KOPT-K1 (cell line): ENCODE data around the gene RPL13.
A peak's percentile ranks its signal among the peaks of the same experiment; 100 is the strongest.

Experiments used
- H3K27ac ChIP-seq: fragments of 200-600 bp; sonication (generic); 2 replicates; pipeline ENCODE4 v1.5.1; 2016; ENCODE audit warnings: antibody characterized with exemption, mild to moderate bottlenecking, low read depth, low read length; ENCODE audit not compliant: poor library complexity, severe bottlenecking
- H3K36me3 ChIP-seq: fragments of 200-600 bp; sonication (generic); 2 replicates; pipeline ENCODE4 v1.5.1; 2017; ENCODE audit warnings: antibody characterized with exemption, mild to moderate bottlenecking, low read length, moderate library complexity; ENCODE audit not compliant: insufficient read depth
- H3K9me3 ChIP-seq: fragments of 200-600 bp; sonication (generic); 2 replicates; pipeline ENCODE4 v1.5.1; 2017; ENCODE audit warnings: antibody characterized with exemption, low read length, mild to moderate bottlenecking; ENCODE audit not compliant: insufficient read depth, poor library complexity, severe bottlenecking

RPL13 gene

DNA sequence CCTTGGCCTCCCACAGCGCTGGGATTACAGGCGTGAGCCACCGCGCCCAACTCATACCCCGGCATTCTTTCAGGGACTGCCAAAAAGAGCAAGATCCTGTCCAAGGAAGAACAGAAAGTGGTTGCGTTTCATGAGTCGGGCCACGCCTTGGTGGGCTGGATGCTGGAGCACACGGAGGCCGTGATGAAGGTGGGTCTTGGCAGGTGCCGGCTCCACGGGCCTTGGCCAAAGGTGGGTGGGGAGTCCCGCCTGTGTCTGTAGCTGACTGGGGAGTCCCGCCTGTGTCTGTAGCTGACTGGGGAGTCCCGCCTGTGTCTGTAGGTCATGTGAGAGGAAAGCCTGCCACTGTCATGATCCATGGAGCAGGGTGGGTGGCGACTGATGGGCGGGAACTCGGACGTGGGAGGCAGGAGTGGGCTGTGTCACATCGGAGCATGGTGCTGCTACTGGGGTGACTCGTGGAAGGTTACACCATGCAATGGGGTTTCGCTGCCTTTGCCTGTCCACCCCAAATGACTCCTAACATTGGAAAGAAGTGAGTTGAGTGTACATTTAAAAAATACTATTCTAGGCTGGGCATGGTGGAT is 10.0 kb upstream of the RPL13 start:
- H3K9me3 ChIP-seq: no peaks in the 10 kb centered on the region
- peaks cover 89% of the 10 kb centered on the region for H3K36me3 ChIP-seq
- H3K27ac ChIP-seq: no peak overlapping the region

DNA sequence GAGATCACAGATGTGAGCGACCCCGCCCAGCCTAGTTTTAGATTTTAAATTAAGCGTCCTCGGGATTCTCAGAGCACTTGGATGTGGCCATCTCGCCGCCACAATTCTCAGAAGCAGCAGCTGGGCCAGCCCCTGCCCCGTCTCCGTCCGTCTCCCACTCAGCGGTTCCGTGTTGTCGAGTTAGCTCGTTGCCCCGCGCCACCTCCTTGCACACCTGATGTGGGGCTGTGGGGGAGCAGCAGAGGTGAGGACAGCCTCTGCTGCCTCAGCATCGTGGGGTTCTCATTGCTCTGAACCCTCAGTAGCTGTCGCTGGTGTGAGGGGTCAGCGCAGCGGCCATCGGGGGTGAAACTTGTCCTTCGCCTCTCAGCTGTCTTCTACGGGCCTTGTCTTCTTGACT is 8.2 kb upstream of the RPL13 start:
- peaks cover 92% of the 10 kb centered on the region for H3K36me3 ChIP-seq
- H3K27ac ChIP-seq: no peak overlapping the region

DNA sequence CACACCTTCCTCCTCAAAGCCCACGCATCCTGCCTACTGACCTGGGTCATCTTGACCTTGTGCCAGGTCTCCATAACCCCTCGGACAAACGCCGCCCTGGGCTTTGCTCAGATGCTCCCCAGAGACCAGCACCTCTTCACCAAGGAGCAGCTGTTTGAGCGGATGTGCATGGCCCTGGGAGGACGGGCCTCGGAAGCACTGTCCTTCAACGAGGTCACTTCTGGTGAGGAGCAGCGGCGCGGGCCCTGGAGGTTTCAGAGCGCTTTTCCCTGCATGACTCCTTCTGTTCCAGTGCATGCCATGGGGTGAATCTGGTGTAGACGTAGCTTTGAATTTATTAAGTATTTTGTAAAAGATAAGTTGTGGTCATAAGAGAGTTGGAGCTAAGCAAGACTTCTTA is 7.6 kb upstream of the RPL13 start:
- H3K36me3 ChIP-seq: peaks cover 91% of the 10 kb centered on the region
- no peaks in the 10 kb centered on the region for H3K9me3 ChIP-seq
- no peak overlapping the region for H3K27ac ChIP-seq

More for the DNA sequence above, 8.2 kb upstream of the RPL13 start:
- no peaks in the 10 kb centered on the region for H3K9me3 ChIP-seq

DNA sequence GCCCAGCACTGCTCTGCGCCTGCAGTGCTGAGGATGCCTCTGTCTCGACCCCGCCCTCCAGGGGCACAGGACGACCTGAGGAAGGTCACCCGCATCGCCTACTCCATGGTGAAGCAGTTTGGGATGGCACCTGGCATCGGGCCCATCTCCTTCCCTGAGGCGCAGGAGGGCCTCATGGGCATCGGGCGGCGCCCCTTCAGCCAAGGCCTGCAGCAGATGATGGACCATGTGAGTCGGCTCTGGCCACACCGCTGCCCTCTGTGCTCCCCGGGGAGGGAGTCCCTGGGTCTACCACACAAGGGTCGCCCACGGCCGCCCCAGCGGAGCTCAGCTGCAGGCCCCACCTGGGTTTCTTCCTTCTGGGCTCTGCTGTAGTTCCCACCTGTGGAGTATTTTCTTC is 6.7 kb upstream of the RPL13 start:
- peaks cover 88% of the 10 kb centered on the region for H3K36me3 ChIP-seq
- H3K27ac ChIP-seq: no peak overlapping the region
- H3K9me3 ChIP-seq: no peaks in the 10 kb centered on the region

DNA sequence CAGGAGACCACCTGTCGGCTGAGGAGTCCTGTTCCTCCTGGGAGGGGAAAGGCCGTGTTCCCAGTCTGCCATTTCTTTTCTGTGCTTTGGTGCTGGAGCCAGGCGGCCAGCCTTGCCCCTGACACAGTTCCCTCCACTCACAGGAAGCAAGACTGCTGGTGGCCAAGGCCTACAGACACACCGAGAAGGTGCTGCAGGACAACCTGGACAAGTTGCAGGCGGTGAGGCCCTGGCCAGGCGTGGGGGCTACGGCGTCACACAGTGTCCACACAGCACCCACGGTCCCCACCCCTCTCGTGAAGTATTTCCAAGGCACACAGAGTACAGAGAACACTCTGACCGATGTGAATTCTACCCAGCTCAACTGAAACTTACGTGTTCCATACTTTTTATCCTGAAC is 6.1 kb upstream of the RPL13 start:
- no peaks in the 10 kb centered on the region for H3K9me3 ChIP-seq
- H3K36me3 ChIP-seq: peaks cover 87% of the 10 kb centered on the region
- no peak overlapping the region for H3K27ac ChIP-seq

DNA sequence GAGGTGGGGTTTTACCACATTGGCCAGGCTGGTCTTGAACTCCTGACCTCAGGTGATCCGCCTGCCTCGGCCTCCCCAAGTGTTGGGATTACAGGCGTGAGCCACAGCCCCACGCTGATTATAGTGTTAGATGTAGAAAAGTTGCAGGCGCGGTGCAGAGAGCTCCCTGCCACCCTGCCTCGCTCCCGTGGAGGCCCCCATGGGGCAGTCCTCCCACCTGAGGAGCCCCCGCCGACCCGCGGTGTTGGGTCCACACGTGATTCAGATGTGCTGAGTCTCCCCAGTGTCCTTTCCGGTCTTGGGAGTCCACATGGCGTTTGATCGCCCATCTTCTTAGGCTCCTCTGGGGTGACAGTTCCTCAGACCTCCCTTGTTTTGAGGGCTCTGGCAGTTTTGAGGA is 5.2 kb upstream of the RPL13 start:
- H3K36me3 ChIP-seq: peaks cover 78% of the 10 kb centered on the region
- H3K27ac ChIP-seq: no peak overlapping the region
- no peaks in the 10 kb centered on the region for H3K9me3 ChIP-seq

DNA sequence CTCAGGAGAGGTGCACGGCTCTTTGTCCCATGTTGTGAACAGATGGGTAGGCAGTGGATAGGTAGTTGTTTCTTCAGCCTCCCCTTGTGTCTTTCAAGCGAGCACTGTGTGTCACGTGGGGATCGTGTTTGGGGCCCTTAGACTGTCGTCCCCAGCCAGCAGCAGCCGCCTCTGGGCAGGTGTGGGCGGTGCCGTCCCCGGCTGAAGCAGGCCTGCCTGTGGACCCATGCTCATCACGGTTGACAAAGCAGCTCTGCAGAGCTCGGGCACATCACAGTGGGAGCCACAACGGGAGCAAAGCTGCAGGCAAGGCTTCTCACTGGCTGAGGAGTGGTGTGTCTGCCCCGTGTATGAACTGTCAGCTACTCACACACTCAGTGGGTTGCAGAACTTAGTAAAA is 4.7 kb upstream of the RPL13 start:
- H3K36me3 ChIP-seq: peaks cover 73% of the 10 kb centered on the region
- no peak overlapping the region for H3K27ac ChIP-seq
- no peaks in the 10 kb centered on the region for H3K9me3 ChIP-seq

DNA sequence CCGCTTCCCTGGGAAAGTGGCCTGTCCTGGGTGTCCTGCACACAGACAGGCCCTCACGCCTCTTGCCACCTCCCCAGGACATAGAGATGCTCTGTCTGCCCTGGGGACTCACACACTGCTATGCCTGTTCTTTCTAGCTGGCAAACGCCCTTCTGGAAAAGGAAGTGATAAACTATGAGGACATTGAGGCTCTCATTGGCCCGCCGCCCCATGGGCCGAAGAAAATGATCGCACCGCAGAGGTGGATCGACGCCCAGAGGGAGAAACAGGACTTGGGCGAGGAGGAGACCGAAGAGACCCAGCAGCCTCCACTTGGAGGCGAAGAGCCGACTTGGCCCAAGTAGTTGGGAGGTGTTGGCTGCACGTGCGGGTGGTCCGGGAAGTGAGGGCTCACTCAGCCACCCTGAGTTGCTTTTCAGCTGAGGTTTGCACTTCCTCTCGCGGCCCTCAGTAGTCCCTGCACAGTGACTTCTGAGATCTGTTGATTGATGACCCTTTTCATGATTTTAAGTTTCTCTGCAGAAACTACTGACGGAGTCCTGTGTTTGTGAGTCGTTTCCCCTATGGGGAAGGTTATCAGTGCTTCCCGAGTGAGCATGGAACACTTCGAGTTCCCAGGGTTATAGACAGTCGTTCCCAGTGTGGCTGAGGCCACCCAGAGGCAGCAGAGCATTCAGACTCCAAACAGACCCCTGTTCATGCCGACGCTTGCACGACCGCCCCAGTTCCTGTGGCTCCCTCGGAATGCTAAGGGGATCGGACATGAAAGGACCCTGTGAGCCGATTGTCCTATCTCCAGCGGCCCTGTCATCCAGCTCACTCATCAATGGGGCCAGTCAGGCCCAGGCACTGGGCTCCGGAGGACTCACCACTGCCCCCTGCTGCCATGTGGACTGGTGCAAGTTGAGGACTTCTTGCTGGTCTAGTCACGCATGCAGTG is 3.5 kb upstream of the RPL13 start:
- Histone ChIP-seq H3K36me3 (peaks cover 72% of the 10 kb centered on the region), H3K9me3 (no peaks in the 10 kb centered on the region), H3K27ac (no peak overlapping the region)

DNA sequence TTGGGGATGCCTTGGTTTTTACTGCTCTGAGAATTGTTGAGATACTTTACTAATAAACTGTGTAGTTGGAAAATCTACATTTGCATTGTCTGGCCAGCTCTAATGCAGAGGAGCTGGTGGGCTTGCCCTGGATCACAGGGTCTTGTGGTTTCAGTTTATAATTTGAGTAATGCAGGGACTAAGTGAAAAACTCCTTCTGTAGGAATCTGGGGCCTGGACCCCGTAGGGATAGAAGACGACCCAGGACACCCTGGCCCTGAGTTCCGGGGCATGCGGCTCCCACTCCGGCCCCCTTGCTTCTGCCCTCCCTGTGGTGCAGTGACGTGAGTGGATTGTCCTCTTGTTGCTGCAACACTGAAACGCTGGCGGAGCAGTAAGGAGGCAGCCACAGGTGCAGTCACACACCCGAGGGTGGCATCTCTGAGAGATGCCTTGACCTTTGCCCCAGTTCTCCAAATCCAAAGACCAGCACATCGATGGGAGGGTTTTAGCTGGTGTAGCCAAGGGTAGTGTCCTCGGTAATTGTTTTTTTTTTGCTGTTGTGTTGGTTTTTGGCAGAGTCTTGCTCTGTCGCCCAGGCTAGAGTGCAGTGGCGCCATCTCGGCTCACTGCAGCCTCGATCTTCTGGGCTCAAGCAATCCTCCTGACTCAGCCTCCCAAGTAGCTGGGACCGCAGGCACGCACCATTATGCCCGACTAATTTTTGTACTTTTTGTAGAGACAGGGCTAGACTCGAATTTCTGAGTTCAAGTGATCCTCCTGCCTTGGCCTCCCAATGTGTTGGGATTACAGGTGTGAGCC is 2.6 kb upstream of the RPL13 start:
- H3K9me3 ChIP-seq: no peaks in the 10 kb centered on the region
- no peak overlapping the region for H3K27ac ChIP-seq
- peaks cover 72% of the 10 kb centered on the region for H3K36me3 ChIP-seq

DNA sequence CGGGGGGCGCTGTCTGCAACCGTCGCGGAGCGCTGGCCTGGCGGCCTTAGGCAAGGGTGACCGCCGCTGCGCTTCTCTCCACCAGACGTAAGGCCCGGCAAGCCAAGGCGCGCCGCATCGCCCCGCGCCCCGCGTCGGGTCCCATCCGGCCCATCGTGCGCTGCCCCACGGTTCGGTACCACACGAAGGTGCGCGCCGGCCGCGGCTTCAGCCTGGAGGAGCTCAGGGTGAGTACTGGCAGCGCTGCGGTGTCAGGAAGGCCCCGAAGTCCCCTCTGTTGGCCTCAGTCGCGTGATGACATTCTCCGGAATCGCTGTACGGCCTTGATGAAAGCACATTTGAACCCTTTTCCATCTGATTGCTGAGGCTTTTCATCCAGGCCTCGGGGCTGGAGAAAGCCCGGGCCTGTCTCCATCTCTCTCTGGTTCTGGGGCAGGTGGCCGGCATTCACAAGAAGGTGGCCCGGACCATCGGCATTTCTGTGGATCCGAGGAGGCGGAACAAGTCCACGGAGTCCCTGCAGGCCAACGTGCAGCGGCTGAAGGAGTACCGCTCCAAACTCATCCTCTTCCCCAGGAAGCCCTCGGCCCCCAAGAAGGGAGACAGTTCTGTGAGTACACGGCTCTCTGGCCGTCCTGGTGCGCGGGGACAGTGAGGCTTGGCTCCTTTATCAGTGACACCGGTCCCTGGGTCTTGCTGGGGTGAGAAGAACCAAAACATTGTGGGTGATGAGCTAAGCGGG is 831 bp downstream of the RPL13 start:
- Histone ChIP-seq H3K9me3 (no peaks in the 10 kb centered on the region), H3K27ac (peak overlapping the region; percentile 85), H3K36me3 (peaks cover 71% of the 10 kb centered on the region)

DNA sequence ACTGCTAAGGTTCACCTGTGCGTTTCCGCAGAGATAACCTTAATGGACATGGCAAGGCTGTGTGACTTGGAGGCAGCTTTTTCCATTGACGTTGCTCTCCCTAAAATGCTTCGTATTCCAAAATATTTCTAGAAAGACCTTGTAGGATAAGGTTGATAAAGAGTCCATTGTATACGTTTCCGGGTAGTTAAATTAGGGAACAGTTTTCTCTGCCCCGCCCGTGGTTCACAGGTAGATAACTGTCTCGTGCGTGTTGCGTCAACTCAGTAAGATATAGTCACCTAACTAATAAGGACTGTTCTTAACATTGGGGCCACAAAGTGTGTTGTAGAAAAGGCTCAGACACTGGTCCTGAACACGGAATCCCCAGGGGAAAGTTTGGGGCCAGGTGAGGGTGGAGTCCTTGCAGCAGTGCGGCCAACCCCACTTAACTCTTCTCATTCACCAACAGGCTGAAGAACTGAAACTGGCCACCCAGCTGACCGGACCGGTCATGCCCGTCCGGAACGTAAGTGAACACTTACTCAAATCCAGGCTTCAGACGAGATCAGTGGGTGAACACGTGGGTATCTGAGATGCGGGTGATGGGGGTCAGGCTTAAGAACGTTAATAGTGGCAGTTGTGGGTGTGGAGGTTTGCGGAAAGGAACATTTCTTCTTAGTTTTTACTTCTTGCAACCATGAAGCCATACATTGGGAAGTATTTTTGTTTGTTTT is 1.6 kb downstream of the RPL13 start:
- H3K9me3 ChIP-seq: no peaks in the 10 kb centered on the region
- peaks cover 68% of the 10 kb centered on the region for H3K36me3 ChIP-seq
- peak overlapping the region; percentile 85 for H3K27ac ChIP-seq

DNA sequence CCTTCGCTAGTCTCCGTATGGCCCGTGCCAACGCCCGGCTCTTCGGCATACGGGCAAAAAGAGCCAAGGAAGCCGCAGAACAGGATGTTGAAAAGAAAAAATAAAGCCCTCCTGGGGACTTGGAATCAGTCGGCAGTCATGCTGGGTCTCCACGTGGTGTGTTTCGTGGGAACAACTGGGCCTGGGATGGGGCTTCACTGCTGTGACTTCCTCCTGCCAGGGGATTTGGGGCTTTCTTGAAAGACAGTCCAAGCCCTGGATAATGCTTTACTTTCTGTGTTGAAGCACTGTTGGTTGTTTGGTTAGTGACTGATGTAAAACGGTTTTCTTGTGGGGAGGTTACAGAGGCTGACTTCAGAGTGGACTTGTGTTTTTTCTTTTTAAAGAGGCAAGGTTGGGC is 2.5 kb downstream of the RPL13 start:
- Histone ChIP-seq H3K36me3 (peaks cover 68% of the 10 kb centered on the region), H3K9me3 (no peaks in the 10 kb centered on the region), H3K27ac (no peak overlapping the region)

DNA sequence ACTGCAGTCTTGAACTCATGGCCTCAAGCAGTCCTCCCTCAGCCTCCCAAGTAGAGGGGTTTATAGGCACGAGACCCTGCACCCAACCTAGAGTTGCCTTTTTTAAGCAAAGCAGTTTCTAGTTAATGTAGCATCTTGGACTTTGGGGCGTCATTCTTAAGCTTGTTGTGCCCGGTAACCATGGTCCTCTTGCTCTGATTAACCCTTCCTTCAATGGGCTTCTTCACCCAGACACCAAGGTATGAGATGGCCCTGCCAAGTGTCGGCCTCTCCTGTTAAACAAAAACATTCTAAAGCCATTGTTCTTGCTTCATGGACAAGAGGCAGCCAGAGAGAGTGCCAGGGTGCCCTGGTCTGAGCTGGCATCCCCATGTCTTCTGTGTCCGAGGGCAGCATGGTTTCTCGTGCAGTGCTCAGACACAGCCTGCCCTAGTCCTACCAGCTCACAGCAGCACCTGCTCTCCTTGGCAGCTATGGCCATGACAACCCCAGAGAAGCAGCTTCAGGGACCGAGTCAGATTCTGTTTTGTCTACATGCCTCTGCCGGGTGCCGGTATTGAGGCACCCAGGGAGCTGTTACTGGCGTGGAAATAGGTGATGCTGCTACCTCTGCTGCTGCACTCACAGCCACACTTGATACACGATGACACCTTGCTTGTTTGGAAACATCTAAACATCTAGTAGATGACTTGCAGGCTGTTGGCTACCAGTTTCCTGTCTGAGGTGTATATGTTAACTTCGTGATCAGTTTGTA is 3.3 kb downstream of the RPL13 start:
- Histone ChIP-seq H3K27ac (no peak overlapping the region), H3K36me3 (peaks cover 71% of the 10 kb centered on the region), H3K9me3 (no peaks in the 10 kb centered on the region)
